ENCODE measurements around the gene SPR. TPM values are rescaled to one million over a fixed set of nuclear protein-coding genes. Genes with fewer than 3 reads are reported as not detected.

The SPR gene
- total and polyA plus RNA-seq, 2 donors (not counting 1 experiment from before 2014, with no cell fraction given), result 9.4 to 23.3 TPM

DNA sequence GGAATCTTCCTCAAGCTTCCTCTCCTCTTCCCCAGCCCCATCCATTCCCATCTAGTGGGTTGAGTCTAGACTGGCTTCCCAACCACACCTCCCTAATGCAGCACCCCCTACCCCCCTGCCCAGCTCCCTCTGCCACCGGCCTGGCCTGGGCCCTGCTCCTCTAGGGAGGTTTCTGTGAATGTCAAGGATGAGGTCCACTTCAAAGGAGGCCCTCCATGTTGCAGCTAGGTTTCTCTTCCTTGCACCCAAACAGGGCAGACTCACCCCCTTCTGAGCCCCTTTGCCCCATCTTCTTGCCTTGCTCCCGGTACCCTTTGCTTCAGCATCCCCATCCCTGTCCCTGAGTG lies 48.4 kb downstream of the SPR start:
- H3K4me2 ChIP-seq (ENCODE audit: extremely low read depth, insufficient read depth, low read length), result no peak overlapping the region
- H3K27me3 ChIP-seq (ENCODE audit: control insufficient read depth, insufficient read depth, low read length), result peaks cover 15% of the 10 kb centered on the region
- no peaks in the 10 kb centered on the region for H3K4me1 ChIP-seq (ENCODE audit: control insufficient read depth, extremely low read depth, insufficient read depth, low read length)
- no peaks in the 10 kb centered on the region for H4K20me1 ChIP-seq (ENCODE audit: control insufficient read depth, extremely low read depth, insufficient read depth, low read length)
- H3K9me3 ChIP-seq (ENCODE audit: control insufficient read depth, insufficient read depth, low read depth, low read length), result no peaks in the 10 kb centered on the region
- H3K27ac ChIP-seq (ENCODE audit: insufficient read depth, low read length), result no peak overlapping the region
- H3K9ac ChIP-seq (ENCODE audit: insufficient read depth, low read length), result no peak overlapping the region
- TF ChIP-seq EZH2 (IDR thresholded peaks at IDR 0.05; ENCODE audit: low read length, missing control alignments) (no peak), CTCF (conservative IDR thresholded peaks at IDR 0.05 in 1 of 2, IDR thresholded peaks at IDR 0.05 in 1 of 2; ENCODE audit: low read depth in 1 of 2, low read length in 2 of 2) (no peak)
- no peak overlapping the region for H2AFZ ChIP-seq (ENCODE audit: low read length)
- no peaks in the 10 kb centered on the region for H3K36me3 ChIP-seq (ENCODE audit: control insufficient read depth, insufficient read depth, low read length)
- no peak overlapping the region for H3K4me3 ChIP-seq (replicated peaks in 1 of 4; ENCODE audit: control extremely low read depth in 1 of 4, insufficient read depth in 1 of 4, low read depth in 3 of 4, low read length in 4 of 4)
- no peak for DNase-seq (ENCODE audit: low read depth in 2 of 2)
- H3K79me2 ChIP-seq (ENCODE audit: control insufficient read depth, insufficient read depth, low read length), result no peaks in the 10 kb centered on the region

DNA sequence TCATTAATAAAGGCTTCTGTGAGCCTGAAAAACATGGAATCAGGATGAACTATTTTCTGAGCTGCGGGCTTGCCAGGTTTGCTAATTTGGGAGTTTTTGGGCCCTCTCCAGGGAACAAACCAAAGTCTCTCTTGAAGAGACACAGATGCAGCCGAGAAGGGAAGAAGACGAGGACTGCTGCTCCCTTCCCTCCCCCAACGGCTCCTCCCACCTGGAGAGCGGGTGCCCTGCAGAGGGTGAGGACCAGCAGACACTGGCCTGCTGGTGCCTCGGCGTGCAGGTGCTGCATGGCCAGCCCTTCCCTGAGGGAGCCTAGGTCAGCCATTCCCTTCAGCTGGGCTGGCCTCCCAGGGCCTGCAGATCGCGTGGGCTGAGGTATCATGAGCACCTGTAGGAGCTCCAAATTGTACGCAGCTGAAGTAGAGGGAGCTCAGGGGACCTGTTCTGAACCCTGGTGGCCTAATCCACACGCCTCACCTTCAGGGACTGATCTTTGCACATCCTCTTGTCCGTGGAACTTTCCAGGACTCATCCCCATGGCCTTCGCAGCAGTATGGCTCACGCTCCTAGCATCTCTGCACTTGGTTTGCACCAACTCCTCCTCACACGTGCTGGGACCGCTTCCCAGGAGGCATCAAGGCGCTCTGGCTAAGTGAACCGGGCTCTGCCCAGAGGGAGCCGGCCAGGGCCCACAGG lies 49.6 kb downstream of the SPR start:
- Histone ChIP-seq H4K20me1 (ENCODE audit: control insufficient read depth, extremely low read depth, insufficient read depth, low read length) (no peaks in the 10 kb centered on the region), H3K4me2 (ENCODE audit: extremely low read depth, insufficient read depth, low read length) (no peak overlapping the region), H3K36me3 (ENCODE audit: control insufficient read depth, insufficient read depth, low read length) (no peaks in the 10 kb centered on the region), H2AFZ (ENCODE audit: low read length) (no peak overlapping the region), H3K4me3 (replicated peaks in 1 of 4; ENCODE audit: control extremely low read depth in 1 of 4, insufficient read depth in 1 of 4, low read depth in 3 of 4, low read length in 4 of 4) (no peak overlapping the region), H3K27me3 (ENCODE audit: control insufficient read depth, insufficient read depth, low read length) (peaks cover 15% of the 10 kb centered on the region), H3K9ac (ENCODE audit: insufficient read depth, low read length) (no peak overlapping the region), H3K4me1 (ENCODE audit: control insufficient read depth, extremely low read depth, insufficient read depth, low read length) (peaks cover 3% of the 10 kb centered on the region), H3K27ac (ENCODE audit: insufficient read depth, low read length) (no peak overlapping the region), H3K9me3 (ENCODE audit: control insufficient read depth, insufficient read depth, low read depth, low read length) (no peaks in the 10 kb centered on the region), H3K79me2 (ENCODE audit: control insufficient read depth, insufficient read depth, low read length) (no peaks in the 10 kb centered on the region)
- TF ChIP-seq CTCF (conservative IDR thresholded peaks at IDR 0.05 in 1 of 2, IDR thresholded peaks at IDR 0.05 in 1 of 2; ENCODE audit: low read depth in 1 of 2, low read length in 2 of 2) (no peak), EZH2 (IDR thresholded peaks at IDR 0.05; ENCODE audit: low read length, missing control alignments) (no peak)
- DNase-seq (ENCODE audit: low read depth in 2 of 2), result no peak

DNA sequence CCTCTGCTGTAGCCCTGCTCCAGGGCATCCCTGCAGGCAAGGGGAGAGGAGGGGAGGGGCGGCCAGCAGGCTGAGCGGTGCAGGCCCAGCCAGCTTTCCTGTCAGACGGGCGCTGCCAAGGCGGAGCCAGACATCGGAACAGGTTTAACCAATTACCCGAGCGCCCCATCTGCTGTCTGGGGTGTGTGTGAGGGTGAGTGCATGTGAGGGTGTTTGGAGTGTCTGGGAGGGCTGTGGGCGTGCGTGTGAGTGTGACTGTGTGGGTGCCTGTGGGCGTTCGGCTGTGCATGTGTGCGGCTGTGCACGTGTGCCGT lies 50.1 kb downstream of the SPR start:
- H3K79me2 ChIP-seq (ENCODE audit: control insufficient read depth, insufficient read depth, low read length), result no peaks in the 10 kb centered on the region
- DNase-seq (ENCODE audit: low read depth in 2 of 2), result no peak
- H2AFZ ChIP-seq (ENCODE audit: low read length), result no peak overlapping the region
- H3K27me3 ChIP-seq (ENCODE audit: control insufficient read depth, insufficient read depth, low read length), result peaks cover 15% of the 10 kb centered on the region
- H3K36me3 ChIP-seq (ENCODE audit: control insufficient read depth, insufficient read depth, low read length), result no peaks in the 10 kb centered on the region
- no peaks in the 10 kb centered on the region for H4K20me1 ChIP-seq (ENCODE audit: control insufficient read depth, extremely low read depth, insufficient read depth, low read length)
- no peak overlapping the region for H3K9ac ChIP-seq (ENCODE audit: insufficient read depth, low read length)
- H3K27ac ChIP-seq (ENCODE audit: insufficient read depth, low read length), result no peak overlapping the region
- no peaks in the 10 kb centered on the region for H3K9me3 ChIP-seq (ENCODE audit: control insufficient read depth, insufficient read depth, low read depth, low read length)
- no peak overlapping the region for H3K4me3 ChIP-seq (replicated peaks in 1 of 4; ENCODE audit: control extremely low read depth in 1 of 4, insufficient read depth in 1 of 4, low read depth in 3 of 4, low read length in 4 of 4)
- H3K4me1 ChIP-seq (ENCODE audit: control insufficient read depth, extremely low read depth, insufficient read depth, low read length), result peaks cover 3% of the 10 kb centered on the region
- TF ChIP-seq EZH2 (IDR thresholded peaks at IDR 0.05; ENCODE audit: low read length, missing control alignments), result no peak
- no peak for TF ChIP-seq CTCF (conservative IDR thresholded peaks at IDR 0.05 in 1 of 2, IDR thresholded peaks at IDR 0.05 in 1 of 2; ENCODE audit: low read depth in 1 of 2, low read length in 2 of 2)
- H3K4me2 ChIP-seq (ENCODE audit: extremely low read depth, insufficient read depth, low read length), result no peak overlapping the region

Data from fibroblast of lung (primary cell).